NCI-H2171 (cell line): Measurements from ENCODE around the gene TAAR6.
"Not testable (repeated sequence)": the region's sequence is repeated elsewhere in the genome, so short reads cannot be mapped to it uniquely, and the experiment has no call there.

Source experiments
- DNase-seq: peaks from one replicate; lab custom pipeline; 2025; lab: John Stamatoyannopoulos, UW

TAAR6 gene

DNA sequence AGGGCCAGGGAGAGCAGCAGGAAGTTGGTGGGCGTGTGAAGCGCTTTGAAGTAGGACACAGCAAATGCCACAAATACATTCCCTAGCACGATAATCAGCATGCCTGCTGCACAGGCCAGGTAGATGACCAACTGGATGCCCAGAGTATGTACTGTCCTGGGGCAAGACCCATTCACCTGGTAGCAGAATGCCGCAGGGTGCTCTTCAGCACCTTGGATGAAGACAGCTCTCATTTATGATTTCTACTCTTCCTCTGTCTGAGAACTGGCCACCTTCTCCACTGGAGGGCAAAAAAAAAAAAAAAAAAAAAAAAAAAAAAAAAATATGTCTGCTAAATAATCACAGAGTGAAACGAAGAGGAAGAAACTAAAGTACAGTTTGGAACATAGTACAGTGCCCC is 19.3 kb downstream of the TAAR6 start, which contains the start of gene TAAR5:
Gene TAAR5, minus strand, starts transcription at position 288 of the 400 bp plus-strand sequence. Its CDS starts 55 bp downstream, at position 233.
- no peak for DNase-seq

DNA sequence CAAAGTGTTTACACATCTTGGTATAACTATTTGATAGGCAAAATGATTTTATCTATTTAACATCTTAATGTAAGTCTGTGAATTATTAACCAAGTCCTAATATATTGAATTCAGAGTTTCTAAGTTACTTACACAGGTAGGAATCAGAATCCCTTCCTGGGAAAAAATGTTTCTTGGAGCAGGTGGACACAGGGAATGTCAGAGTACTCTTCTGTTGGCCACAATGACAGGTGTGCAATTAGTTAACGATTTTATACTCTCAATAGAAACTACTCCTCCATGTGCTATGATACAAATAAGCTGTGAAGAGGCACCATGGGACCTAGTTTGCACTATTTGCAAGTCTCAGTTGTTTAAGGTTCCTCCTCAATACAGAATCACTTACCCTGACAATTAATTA is 20.2 kb downstream of the TAAR6 start:
- DNase-seq, result no peak

DNA sequence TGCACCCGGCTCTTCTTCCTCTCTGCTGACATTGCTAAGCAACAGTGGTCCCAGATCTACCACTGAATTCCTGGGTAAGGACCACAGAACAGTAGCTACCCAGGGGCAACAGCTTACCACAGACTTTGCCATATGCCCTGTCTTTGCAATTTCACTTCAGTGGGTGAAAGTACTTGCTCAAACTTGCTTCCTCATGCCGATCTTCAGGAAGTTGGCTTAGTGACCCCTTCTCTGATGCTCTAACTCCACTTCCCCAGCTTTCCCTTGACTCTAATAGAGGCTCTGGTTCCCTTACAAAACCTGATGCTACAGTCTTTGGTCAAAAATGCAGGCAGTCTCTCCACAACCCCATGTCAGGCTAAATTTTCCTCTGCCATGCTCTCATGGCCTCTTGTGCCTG is 22.7 kb downstream of the TAAR6 start:
- DNase-seq, result no peak

DNA sequence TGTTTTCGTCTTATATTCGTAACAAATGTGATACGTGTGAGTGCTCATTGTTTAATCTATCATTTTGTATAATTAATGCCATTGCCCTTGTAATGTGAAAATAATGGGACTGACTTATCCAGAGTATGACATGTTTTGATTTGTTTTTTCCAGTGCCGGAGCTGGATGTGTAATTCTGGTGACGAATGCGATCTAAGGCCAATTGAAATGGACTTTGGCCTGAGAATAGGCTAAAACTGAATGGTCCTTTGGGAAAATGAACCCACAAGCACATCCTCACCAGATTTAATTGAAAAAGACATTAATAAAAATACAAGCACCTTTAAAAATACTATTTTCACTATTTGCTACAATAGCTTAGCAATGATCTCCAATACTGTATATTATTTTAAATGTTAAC is 26.1 kb downstream of the TAAR6 start:
- DNase-seq, result no peak

DNA sequence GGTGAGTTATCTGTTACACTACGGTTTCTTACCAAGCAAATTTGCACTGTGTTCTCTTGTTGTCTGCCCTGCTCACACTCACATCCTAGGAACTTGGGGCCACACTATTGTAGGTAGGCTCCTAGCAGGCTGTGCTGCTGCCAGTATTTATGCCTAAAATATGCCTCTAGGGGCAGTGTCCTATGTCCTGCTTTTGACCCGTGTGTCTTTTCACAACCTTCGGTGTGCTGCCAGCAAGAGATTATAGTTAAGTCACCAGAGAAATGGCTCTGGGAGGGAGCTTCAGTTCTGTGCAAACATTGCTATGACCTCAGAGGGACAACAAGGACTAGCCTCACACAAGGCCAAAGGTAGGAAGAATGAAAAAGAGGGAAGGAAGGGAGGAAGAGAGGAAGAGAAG is 28.4 kb downstream of the TAAR6 start:
- no peak for DNase-seq

DNA sequence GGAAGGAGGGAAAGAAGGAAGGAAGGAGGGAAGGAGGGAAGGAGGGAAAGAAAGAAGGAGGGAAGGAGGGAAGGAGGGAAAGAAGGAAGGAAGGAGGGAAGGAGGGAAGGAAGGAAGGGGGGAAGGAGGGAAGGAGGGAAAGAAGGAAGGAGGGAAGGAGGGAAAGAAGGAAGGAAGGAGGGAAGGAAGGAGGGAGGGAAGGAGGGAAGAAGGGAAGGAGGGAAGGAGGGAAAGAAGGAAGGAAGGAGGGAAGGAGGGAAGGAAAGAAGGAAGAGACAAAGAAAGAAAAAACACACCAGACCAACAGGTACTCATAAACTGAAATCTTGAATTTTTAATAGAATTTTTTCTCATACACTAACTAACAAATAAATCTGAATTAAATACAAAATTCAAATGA is 30.8 kb downstream of the TAAR6 start:
- DNase-seq, result not testable (repeated sequence)

DNA sequence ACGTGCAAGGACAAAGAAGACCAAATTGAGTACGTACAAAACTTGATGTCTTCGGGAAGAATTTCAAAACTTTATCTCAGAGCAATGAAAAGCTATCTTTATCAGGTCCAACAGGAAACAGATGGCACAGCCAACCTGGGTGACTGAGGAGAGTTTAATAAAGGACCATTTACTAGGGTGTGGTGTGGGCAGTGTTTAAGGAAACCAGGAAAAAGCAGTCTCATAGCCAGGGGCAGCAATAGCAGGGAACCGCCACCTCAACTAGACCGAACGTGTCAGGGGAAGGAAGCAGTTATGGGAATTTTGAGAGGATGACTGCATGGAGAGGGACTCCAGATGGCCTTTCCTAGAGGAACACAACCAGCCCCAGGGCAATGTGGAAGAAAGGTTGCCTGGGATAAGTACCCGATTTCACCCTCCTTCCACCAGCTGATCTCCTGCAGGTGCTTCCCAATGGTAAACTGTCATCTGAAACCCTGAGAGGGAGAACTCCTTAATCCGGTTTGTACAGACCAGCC is 34.6 kb downstream of the TAAR6 start:
- no peak for DNase-seq

DNA sequence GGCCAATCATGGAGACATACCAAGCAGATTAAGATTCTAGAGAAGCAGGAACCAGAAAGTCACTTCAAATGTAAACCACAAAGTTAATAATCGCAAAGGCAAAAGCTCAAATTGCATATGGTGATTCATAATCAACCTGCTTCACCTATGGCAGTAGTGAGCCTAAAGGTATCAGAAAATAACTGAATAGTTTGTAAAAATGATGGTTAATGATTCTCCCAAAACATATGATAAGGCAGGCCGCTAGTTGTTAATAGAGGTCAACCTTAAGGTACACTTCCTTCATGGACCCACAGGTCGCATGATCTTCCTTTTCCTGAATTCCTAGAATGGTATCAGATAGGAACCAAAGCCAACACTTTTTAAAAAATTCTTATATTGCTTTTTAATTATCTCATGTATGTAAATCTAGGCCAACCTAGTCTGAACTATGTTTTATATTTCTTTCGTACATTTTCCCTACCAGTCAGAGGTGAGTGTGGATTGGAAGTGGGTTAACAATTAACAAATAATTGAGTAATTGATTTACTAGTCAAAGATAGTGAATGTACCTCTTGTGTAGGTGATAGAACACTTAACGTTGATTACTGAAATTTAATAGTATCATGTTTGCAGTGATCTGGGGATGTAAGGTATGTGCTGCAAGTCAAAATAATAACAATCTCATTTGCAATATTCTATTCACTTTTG is 37.6 kb downstream of the TAAR6 start:
- DNase-seq, result no peak

DNA sequence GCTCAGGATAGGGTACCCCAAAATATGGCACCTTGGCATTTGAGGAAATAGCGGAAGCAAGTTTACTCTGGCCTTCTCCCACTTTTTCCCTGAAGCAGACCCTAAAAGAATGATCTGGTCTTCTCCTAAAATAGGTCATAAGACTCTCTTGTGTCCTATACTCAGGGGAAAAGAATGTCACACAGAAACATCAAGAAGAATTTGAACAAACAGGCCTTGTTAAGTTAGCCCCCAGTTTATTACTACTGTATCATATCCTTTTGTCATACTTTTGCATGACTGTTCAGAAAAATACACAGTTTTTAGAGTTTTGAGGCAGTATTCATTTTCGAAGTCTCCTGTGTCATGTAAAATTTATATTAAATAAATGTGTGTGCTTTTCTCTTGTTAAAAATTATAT is 41.5 kb downstream of the TAAR6 start:
- DNase-seq, result no peak

DNA sequence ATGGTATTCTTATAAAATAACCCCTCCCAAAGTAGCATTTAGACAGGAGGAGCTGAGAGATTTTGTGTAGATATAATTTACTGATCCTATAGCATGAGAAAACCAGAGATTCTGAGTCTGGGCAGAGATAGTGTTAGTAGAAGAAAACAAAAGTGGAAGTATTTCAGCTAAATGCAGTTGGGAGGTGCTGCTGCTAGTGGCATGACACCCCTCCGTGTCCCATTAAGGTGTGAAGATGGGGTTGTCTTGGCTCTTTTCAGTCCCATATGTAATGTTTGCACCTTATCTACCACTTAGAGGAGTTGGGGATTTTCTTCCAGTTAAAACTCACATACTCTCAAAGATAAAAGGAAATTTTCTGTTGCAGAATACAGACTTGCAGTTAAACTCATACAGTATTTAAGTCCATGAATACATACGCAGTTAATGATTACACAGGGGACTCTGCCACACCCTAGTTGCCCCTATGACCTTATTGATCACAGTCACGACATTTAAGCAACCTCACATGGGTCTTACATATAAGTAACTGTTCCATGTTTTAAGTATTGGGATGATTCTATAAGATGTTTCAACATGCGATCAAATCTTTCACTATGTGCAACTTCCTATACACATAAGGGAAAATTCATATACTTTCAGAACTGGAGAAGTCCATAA is 42.5 kb downstream of the TAAR6 start:
- no peak for DNase-seq

DNA sequence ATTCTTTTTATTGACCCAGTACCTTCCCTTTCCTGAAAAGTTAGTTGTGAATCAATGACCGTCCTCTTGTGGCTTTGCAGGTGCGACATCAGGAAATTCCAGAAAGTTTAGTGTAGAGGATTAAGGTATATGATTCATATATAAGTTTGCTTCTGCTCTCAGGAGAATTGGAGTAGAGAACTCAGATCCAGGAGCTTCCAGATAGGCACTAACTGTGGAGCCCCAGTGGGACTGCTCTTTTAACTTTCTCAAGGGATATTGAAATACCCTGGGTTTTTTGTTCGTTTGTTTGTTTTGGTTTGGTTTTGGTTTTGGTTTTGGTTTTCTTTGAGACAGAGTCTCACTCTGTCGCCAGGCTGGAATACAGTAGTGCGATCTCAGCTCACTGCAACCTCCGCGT is 44.4 kb downstream of the TAAR6 start:
- no peak for DNase-seq

DNA sequence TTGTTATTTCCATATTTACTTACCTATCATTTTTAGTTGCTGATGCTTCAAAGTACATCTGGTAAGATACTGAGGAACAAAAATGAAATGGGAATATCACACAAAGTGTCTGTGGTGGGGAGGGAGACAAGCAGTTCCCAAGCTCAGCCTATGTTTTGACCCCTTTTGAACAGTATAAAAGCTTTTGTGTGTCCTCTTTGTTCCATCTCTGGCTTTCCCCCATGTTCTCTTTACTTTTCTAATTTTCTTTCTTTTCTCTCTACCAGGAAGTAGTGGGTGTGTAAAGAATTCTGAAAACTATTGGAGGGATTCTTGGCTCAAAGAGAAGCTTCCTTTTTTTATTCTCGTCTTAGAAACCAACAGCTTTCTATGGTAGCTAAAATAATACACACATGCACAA is 46.6 kb downstream of the TAAR6 start:
- DNase-seq, result no peak
